GM12892 (cell line): ENCODE measurements around the gene COX4I1.

Experiments used
- POLR2A ChIP-seq: IDR thresholded peaks from 2 replicates; pipeline ENCODE4 v1.6.1; 2011; ENCODE audit warnings: low read depth, low read length, control low read depth
- POLR2AphosphoS5 ChIP-seq: IDR thresholded peaks from 2 replicates; pipeline ENCODE4 v1.6.1; 2011; ENCODE audit warnings: low read depth, low read length, control low read depth
- TAF1 ChIP-seq: IDR thresholded peaks from 2 replicates; pipeline ENCODE4 v1.6.1; 2011; ENCODE audit warnings: low read depth, mild to moderate bottlenecking, control low read depth, low read length, borderline replicate concordance

GRCh38 chr16:85812811-85813700, 13.6 kb downstream of the COX4I1 start:
- TF ChIP-seq POLR2AphosphoS5 = no peak
- TF ChIP-seq POLR2A = no peak
- TF ChIP-seq TAF1 = no peak
